Spleen (tissue), 7 donors: Measurements from ENCODE around the gene SLC16A8.

Experiments used
- CTCF ChIP-seq, 11 experiments: fragments of 200-600 bp in 7 of 11; fragments of 450-650 bp in 4 of 11; sonication (generic) in 4 of 11; IDR thresholded peaks in 8 of 11; conservative IDR thresholded peaks in 3 of 11; 1 replicate in 7 of 11; 2 replicates in 4 of 11; pipeline versions ENCODE4 v1.4.0 to v1.8.0; 2016 to 2021; ENCODE audit warnings: antibody characterized with exemption in 11 of 11, inconsistent platforms in 4 of 11, mild to moderate bottlenecking in 1 of 11
- POLR2A ChIP-seq, 3 donors: fragments of 450-650 bp; IDR thresholded peaks; one replicate each; pipeline ENCODE4 v1.5.1; 2017; ENCODE audit warnings: antibody characterized with exemption in 3 of 3, mild to moderate bottlenecking in 1 of 3
- POLR2AphosphoS5 ChIP-seq, 3 donors: sonication (generic); formaldehyde crosslinking; IDR thresholded peaks; one replicate each; pipeline ENCODE4 v1.5.1; 2017; ENCODE audit warnings: antibody characterized with exemption in 3 of 3
- donor health status: DM: no; HTN: no; CAD: no; lungs with moderate emphysema.
- donor health status: DM: no; HTN: no; CAD: no.
- donor health status: DM: no; HTN: no; CAD: no.

GRCh38 chr22:38124236-38124974 is 40.4 kb upstream of the SLC16A8 start:
- no peak for TF ChIP-seq CTCF (IDR thresholded peaks at IDR 0.05 in 8 of 11, conservative IDR thresholded peaks at IDR 0.05 in 3 of 11)
- TF ChIP-seq POLR2AphosphoS5 (IDR thresholded peaks at IDR 0.05), result no peak
- no peak for TF ChIP-seq POLR2A (IDR thresholded peaks at IDR 0.05)
